GM18951 (cell line): ENCODE data around the gene FARP1.

Source experiments
- POLR2A ChIP-seq: IDR thresholded peaks from 4 replicates; pipeline ENCODE4 v1.6.1; 2011; ENCODE audit warnings: mild to moderate bottlenecking; ENCODE audit not compliant: insufficient read length, insufficient read depth; ENCODE audit errors: extremely low read depth
- in situ Hi-C: fragments of 300-500 bp; cut with MboI; formaldehyde crosslinking; loops from one replicate; pipeline ENCODE4 v1.12.0; 2022; ENCODE audit warnings: low sequenced_read_pairs, mixed read lengths, inconsistent platforms; ENCODE audit not compliant: unreplicated experiment

FARP1 gene

DNA sequence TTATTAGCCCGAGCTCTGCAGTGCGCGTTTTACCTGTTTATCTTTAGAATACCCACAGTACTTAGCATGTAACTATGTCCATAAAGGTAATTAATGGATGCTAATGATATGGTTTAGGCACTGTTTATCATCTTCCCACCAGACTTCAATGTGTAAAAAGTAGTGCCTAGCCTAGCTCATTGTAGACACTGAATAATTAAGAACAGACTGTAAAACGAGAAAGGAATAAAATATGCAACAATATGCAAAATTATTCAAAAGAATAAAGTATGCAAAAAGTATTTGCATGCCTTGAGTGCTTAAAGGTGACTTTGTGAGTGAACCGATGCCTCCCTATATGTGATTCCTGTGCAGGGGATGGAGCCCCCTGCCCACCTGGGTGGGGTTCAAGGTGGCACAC lies 69.9 kb downstream of the FARP1 start:
- no peak for TF ChIP-seq POLR2A
- in situ Hi-C loops: no loop called here

DNA sequence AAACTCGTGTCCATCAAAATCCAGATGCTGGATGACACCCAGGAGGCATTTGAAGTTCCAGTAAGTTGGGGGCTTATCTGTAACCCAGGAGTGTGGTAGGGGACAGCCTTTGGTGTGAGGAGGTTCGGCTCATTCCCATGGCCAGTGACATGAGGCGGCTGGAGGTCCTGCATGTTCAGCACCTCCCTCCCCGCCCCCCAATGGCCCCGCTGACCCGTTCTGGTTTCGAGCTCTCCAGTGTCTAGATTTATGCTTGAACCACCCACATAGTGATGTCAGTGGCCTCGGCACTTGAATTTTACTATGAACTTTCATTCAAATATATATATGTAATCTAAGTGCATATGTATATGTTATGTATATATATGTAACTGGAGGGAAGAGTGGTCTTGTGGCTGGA lies 70.5 kb downstream of the FARP1 start:
- in situ Hi-C loops: no loop called here

DNA sequence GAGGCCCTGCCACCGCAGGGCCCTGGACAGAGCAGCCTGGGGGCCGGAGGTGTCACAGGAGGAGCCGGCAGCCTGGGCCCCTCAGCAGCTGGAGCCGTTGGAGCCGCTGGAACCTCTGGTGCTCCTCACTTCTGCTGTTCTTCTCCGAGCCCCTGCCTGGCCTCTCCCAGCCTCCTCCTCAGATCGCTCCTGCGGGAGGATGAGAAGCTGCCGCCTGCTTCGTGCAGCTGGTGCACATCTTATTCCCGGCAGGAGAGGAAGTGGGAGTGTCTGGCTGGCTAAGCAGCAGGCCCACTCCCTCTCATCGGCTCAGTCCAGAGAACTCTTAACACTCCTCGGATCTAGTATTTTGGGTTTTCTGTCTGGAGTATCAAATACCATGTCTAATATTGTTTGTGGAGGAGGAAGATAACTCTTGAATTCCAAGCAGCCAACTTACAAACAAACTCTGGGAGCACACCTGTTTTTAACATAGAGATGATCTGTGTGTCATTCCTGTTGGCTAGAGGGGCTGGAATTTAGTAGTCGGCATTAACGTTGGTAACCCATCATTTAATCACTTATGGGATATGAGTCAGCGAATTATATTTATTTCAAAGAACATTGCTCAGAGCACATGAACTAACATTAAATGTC lies 71.2 kb downstream of the FARP1 start:
- TF ChIP-seq POLR2A: no peak
- in situ Hi-C loops: no loop called here

More for the DNA sequence above, 70.5 kb downstream of the FARP1 start:
- TF ChIP-seq POLR2A: no peak

DNA sequence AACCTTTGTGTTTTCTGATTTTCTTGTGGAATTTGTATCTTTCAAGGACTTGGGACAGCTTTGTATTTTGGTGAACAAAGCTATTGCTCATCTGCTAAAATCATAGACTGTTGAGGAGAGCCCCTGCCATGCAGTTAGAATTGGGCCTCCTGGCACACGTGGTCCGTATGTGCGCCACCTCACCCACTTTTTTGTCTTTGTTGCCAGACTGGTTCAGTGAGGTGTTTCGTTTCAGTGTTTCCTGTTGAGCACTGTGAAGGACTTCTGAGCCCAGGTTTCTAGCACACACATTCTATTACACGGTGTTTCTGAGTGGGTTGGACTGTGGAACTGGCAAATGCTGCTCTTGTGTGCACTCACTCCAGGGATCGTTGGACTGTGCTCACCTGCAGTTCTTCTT lies 71.8 kb downstream of the FARP1 start:
- in situ Hi-C loops: no loop called here
- TF ChIP-seq POLR2A: no peak

DNA sequence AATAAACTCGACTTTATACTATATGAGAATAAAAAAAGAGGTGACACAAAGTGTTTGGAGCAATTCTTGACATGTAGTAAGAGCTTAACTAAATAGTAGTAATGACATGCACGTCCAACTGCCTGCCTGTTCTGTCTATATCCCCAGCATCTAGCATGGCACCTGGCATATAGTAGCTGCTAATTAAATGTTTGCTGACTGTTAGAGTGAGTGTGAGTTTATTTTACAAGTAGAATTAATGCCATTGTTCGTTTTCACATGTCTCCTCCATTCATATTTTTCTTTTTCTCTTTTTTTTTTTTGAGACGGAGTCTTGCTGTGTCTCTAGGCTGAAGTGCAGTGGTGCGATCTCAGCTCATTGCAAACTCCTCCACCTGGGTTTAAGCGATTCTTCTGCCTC lies 72.6 kb downstream of the FARP1 start:
- in situ Hi-C loops: no loop called here
- TF ChIP-seq POLR2A: no peak

DNA sequence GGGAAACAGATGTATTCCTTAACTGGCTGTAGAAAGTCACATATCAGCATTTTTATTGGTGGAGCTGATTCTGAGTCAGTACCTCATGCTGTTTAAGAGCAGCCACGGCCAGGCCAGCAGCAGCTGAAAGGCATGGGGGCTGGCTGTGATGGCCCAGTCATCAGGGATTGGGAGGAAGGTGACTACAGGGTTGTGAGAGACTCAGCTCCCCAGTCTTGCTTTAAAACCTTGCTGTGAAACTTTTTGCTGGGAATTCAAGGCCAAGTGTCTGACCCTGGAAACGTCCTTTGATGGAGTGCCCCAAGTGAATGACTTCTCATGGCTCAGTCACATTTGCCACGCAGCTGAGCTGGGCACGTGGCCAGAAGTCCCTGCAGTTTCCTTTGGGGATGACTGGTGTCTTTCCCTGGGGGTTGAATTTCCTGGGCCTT lies 73.3 kb downstream of the FARP1 start:
- in situ Hi-C loops: no loop called here
- no peak for TF ChIP-seq POLR2A

DNA sequence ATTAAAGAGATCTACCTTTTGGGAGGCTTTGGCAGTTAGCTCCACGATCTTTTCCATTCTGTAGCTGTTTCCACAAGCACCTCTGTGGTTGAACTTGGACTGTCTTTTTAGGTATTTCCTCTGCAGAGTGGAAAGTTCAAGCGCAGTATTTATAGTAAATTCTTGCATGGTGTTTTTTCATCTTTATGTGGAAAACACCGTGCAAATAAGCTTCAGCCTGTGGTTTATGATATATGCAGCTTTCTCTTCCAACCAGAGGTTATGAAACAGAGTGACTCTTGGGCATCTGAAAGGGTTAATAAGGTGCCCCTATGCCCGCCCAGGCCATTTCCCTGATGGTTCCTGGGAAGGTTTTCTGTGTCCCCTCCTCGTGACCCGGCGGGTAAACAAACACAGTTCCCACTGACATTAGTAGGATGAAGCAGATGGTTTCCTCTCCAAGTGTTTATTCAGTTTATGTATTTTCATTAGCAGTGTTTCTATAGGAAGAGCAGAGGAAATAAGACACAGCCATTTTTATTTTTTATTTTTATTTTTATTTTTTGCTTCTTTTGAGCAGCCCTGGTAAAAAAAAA lies 73.9 kb downstream of the FARP1 start:
- no peak for TF ChIP-seq POLR2A
- in situ Hi-C loops: no loop called here

DNA sequence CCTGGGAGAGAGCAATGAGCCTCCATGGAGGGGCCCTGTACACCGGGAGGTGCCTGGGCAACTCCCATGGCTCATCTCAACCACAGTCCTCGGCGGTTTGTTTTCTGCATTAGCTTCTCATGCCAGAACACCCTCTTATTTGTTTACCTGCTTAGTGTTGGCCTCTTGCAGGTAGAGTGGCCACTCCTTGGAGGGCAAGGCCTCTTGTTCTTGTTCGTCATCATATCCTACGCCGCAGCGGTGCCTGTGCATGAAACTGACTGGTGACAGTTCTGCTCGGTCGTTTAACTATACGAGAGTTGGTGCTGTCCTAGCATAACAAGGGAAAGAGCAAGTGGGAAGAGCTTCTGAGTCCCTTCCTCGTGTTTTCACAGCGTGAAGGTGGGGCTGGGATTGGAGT lies 74.7 kb downstream of the FARP1 start:
- no peak for TF ChIP-seq POLR2A
- in situ Hi-C loops: no loop called here

DNA sequence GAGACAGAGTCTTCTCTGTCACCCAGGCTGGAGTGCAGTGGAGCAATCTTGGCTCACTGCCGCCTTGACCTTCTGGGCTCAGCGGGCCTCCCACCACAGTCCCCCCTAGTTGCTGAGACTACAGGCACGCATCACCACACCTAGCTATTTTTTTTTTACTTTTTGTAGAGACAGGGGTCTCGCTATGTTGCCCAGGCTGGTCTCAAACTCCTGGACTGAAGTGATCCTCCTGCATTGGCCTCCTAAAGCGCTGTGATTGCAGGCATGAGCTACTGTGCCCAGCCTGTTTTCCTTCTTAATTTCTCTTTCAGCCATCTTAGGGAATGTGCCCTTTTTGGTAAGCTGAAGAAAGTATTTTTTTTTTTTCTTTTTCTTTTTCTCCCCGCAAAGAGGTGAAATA lies 76.8 kb downstream of the FARP1 start:
- no peak for TF ChIP-seq POLR2A
- in situ Hi-C loops: no loop called here

DNA sequence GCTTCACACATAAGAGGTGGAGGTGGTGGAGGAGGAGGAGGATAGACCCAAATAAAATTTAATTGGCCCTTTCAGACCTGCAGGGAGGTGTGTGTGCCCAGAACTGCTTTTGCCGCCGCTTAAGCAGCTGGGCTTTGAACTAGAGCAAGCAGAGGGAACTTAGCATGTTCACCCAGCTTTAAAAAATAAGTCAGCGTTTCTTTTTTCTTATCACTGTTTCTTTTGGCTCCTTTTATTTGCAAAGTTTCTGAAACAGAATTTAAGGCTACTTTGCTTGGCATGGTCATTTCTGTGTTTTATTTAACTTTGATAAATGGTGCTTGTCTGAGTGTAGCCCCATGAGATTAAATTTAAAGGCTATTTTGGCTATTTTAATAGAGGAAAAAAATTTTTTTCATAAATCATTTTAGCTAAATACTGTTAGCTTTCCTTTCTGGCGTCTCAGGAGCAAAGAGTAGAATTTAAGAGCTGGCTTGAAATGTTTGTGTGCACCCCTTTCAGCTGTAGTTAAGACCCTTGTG lies 77.4 kb downstream of the FARP1 start:
- in situ Hi-C loops: no loop called here
- TF ChIP-seq POLR2A: no peak

DNA sequence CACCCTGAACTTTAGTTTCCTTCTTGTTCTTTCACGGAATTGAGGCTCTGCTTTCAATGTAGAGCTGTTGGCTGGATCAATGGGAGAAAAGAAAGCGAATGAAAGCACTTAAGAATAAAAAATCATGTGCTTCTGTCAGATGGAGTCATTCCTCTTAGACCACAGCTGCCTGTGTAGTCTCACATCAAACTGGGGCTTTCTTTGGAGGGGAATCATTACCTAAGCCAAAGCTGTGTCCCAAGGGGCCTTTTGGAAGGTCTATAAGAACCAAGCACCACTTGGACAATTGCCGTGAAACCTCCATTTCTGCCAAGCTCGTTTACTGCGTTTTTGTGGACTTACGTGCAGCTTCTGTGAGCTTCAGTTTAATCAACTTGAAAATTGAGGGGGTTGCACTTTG lies 78.3 kb downstream of the FARP1 start:
- no peak for TF ChIP-seq POLR2A
- in situ Hi-C loops: no loop called here

DNA sequence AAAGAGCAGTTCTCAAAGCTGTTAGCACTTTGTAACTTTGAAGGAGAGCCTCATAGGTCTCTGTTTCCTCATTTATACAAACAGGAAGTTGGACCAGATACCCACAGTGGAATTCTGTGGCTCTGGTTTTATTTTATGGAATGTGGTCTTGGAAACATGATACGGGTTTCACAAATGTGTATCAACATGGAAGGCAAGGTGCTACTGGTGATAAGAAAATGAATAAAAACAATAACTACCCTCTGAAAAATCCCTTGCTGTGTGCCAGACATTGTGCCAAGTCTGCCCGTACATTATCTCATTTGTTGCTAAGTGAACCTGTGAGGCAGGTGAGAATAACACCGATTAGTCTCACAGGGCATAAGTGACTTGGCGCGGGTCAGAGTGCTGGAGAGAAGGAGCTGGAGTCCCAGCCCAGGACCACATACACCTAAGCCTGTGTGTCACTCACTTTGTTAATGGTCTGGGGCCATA lies 79.2 kb downstream of the FARP1 start:
- in situ Hi-C loops: no loop called here
- no peak for TF ChIP-seq POLR2A

DNA sequence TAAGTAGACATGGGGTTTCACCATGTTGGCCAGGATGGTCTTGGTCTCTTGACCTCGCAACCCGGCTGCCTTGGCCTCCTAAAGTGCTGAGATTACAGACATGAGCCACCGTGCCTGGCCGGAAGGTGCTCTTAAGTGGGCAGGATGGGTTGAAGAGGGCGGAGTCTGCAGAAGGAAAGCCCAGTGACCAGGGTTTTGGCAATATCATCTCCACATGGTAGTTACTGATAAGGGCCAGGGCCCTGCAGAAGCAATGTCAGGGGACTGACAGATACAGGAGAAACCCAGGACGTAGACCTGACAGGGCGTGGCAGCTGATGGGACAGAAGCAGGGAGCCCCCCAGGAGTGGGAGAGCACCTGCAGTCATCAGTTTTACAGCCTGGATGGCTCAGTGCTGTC lies 79.9 kb downstream of the FARP1 start:
- in situ Hi-C loops: no loop called here
- TF ChIP-seq POLR2A: no peak

DNA sequence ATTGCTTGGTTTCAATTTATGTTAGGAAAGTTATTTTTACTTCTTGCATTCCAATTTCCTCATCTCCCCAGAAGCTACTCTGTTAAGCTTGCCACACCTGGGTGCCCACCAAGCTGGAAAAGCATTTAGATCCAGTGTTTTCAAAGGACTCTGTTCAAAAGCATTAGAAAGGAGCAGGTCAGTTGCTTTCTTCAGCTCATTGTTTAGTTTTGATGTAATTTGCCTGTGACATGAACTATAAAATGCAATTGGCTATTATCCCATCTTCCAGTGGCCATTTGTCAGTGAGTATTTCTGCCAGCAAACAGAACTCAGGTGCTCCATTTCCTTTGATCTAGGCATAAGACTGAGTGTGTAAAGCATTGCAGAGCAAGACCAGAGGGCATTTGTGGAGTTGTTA lies 80.8 kb downstream of the FARP1 start:
- in situ Hi-C loops: no loop called here
- no peak for TF ChIP-seq POLR2A

DNA sequence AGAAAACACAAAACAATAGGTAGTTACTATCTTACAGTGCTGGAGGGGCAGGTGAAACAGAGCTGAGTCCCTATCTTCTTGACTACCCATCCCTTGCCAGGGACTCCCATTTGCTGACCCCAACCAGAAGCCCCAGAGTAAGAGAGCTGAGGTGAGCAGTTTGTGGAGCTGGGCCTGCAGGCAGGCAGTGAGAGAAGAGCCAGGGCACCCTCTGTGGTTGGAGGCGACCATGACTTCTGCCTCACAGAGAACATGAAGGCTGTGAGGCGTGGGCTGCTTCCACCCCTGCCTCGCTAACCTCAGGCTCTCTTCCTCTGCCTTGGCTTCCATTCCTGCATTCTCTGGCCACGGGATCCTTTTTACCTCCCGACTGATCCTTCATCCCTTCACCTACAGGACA lies 81.7 kb downstream of the FARP1 start:
- no peak for TF ChIP-seq POLR2A
- in situ Hi-C loops: no loop called here
